ENCODE results near the gene APMAP.
"Not testable (repeated sequence)": the region's sequence is repeated elsewhere in the genome, so short reads cannot be mapped to it uniquely, and the experiment has no call there.

Gene APMAP

GRCh38 chr20:25005661-25006060, 13.1 kb upstream of the APMAP start:
- no peak for DNase-seq

GRCh38 chr20:25005220-25005619, 12.7 kb upstream of the APMAP start:
- DNase-seq, result no peak

GRCh38 chr20:25003002-25003401, 10.5 kb upstream of the APMAP start:
- DNase-seq, result no peak

- DNase-seq, result not testable (repeated sequence)
These were observed 8.8 kb upstream of the APMAP start for GRCh38 chr20:25001323-25001722.

GRCh38 chr20:25000268-25000801, 7.8 kb upstream of the APMAP start:
- no peak for DNase-seq

- DNase-seq, result no peak
These were observed 7.0 kb upstream of the APMAP start for GRCh38 chr20:24999568-24999967.

- DNase-seq, result no peak
These were observed 6.3 kb upstream of the APMAP start for GRCh38 chr20:24998631-24999445.

- DNase-seq, result no peak
These were observed 5.6 kb upstream of the APMAP start for GRCh38 chr20:24998121-24998520.

GRCh38 chr20:24996449-24997377, 4.2 kb upstream of the APMAP start:
- no peak for DNase-seq

- no peak for DNase-seq
These were observed 3.3 kb upstream of the APMAP start for GRCh38 chr20:24995741-24996448.

GRCh38 chr20:24994470-24995368, 2.2 kb upstream of the APMAP start:
- DNase-seq, result peak; percentile 90

- DNase-seq, result no peak
These were observed 1.6 kb upstream of the APMAP start for GRCh38 chr20:24994186-24994465.

- DNase-seq, result no peak
These were observed 1.0 kb upstream of the APMAP start for GRCh38 chr20:24993337-24994185.

- peak; percentile 18 for DNase-seq
These were observed 559 bp downstream of the APMAP start for GRCh38 chr20:24991897-24992486.

- peak; percentile 23 for DNase-seq
These were observed 1.7 kb downstream of the APMAP start for GRCh38 chr20:24990810-24991252.

- no peak for DNase-seq
These were observed 3.4 kb downstream of the APMAP start for GRCh38 chr20:24989162-24989561.

- no peak for DNase-seq
These were observed 4.4 kb downstream of the APMAP start for GRCh38 chr20:24987873-24988835.

GRCh38 chr20:24987244-24987643, 5.3 kb downstream of the APMAP start:
- DNase-seq, result no peak

GRCh38 chr20:24986436-24987015, 6.0 kb downstream of the APMAP start:
- DNase-seq, result no peak
